BLaER1 (cell line): Measurements from ENCODE around the gene EFTUD2.
A peak's percentile ranks its signal among the peaks of the same experiment; 100 is the strongest.

ENCODE experiments used
- H3K27ac ChIP-seq: shearing (Covaris generic); formaldehyde crosslinking; 2 replicates; pipeline ENCODE4 v1.8.1; 2022
- H3K27me3 ChIP-seq: shearing (Covaris generic); formaldehyde crosslinking; 2 replicates; pipeline ENCODE4 v1.8.1; 2022
- H3K36me3 ChIP-seq: shearing (Covaris generic); formaldehyde crosslinking; 2 replicates; pipeline ENCODE4 v1.8.1; 2022
- H3K4me1 ChIP-seq: shearing (Covaris generic); formaldehyde crosslinking; 2 replicates; pipeline ENCODE4 v1.8.1; 2022
- H3K4me2 ChIP-seq: shearing (Covaris generic); formaldehyde crosslinking; 2 replicates; pipeline ENCODE4 v1.8.1; 2022
- H3K4me3 ChIP-seq: shearing (Covaris generic); formaldehyde crosslinking; 2 replicates; pipeline ENCODE4 v1.8.1; 2022
- H3K9ac ChIP-seq: shearing (Covaris generic); formaldehyde crosslinking; 2 replicates; pipeline ENCODE4 v1.8.1; 2022
- H3K9me3 ChIP-seq: shearing (Covaris generic); formaldehyde crosslinking; 2 replicates; pipeline ENCODE4 v1.8.1; 2022
- H4K20me1 ChIP-seq: shearing (Covaris generic); formaldehyde crosslinking; 2 replicates; pipeline ENCODE4 v1.8.1; 2022
- Cebpa-rat ChIP-seq: shearing (Covaris generic); IDR thresholded peaks from 2 replicates; pipeline ENCODE4 v1.8.1; 2022

The EFTUD2 gene

DNA sequence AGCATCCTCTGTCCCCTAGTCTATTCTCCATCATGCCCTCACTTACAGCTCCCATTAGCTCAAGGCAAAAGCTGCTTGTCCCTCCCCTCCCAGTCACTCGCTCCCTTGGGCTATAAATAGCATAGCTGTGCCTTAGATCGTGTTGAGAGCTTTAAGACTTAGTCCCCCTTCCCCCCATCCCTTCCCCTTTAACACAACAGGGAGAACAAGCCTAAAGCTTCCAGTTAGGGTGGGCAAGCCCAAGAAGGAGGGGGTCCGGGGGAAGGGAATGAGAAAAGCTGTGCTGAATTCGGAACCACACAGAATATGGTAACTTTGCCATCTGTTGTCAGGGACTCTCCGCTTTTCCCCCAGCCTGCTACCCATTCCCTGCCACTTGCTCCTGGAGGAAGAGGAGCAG, 56.5 kb downstream of the EFTUD2 start:
- Histone ChIP-seq H3K27me3 (no peaks in the 10 kb centered on the region), H3K9me3 (no peaks in the 10 kb centered on the region), H3K9ac (no peak overlapping the region; the same call in 1 of the 2 replicates), H3K4me1 (peaks cover 99% of the 10 kb centered on the region), H3K4me2 (peak overlapping the region; percentile 87), H3K4me3 (no peak overlapping the region), H3K36me3 (peaks cover 3% of the 10 kb centered on the region; the same call in 1 of the 2 replicates), H4K20me1 (no peaks in the 10 kb centered on the region), H3K27ac (peak overlapping the region; percentile 67)
- no peak for TF ChIP-seq Cebpa-rat

DNA sequence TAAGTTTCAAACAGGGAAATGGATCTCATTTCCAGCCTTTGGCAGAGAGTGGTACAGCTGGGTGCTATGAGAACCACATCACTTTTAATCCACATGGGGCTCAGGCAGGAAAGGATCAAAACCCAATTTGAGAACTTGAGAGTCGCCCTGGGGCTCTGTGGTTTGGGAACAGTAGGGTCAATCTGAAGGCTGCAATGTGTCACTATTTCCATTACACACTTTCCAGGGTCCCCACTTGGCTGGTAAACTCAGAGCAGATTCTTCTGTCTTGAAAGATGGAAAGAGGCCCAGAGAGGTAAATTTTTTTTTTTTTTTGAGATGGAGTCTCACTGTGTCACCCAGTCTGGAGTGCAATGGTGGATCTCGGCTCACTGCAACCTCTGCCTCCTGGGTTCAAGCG, 58.3 kb downstream of the EFTUD2 start:
- 0 out of 2 replicates have a peak overlapping the region, but pooled peaks have one; percentile 11 for H3K4me3 ChIP-seq
- no peaks in the 10 kb centered on the region for H3K36me3 ChIP-seq
- no peaks in the 10 kb centered on the region for H4K20me1 ChIP-seq
- H3K27ac ChIP-seq: peak overlapping the region; percentile 67
- H3K4me2 ChIP-seq: peak overlapping the region; percentile 87
- H3K9ac ChIP-seq: peak overlapping the region; percentile 27; the same call in 1 of the 2 replicates
- TF ChIP-seq Cebpa-rat: no peak
- no peaks in the 10 kb centered on the region for H3K9me3 ChIP-seq
- no peaks in the 10 kb centered on the region for H3K27me3 ChIP-seq
- H3K4me1 ChIP-seq: peaks cover 83% of the 10 kb centered on the region

DNA sequence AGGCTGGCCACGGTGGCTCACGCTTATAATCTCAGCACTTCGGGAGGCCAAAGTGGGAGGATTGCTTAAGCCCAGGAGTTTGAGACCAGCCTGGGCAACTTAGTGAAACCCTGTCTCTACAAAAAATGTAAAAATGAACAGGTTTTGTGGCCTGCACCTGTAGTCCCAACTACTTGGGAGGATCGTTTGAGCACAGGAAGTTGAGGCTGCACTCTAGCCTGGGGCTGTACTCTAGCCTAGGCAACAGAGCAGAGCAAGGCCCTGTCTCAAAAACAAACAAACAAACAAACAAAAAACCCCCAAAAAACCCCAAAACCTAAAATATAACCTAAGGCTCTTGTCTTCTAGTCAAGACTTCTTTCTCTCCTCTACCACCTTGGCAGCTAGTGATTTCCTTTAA, 59.0 kb downstream of the EFTUD2 start:
- H3K27me3 ChIP-seq: no peaks in the 10 kb centered on the region
- H3K4me3 ChIP-seq: no peak overlapping the region
- H3K27ac ChIP-seq: peak overlapping the region; percentile 67
- no peaks in the 10 kb centered on the region for H4K20me1 ChIP-seq
- H3K4me2 ChIP-seq: peak overlapping the region; percentile 87
- H3K4me1 ChIP-seq: peaks cover 76% of the 10 kb centered on the region
- peak overlapping the region; percentile 27; the same call in 1 of the 2 replicates for H3K9ac ChIP-seq
- no peaks in the 10 kb centered on the region for H3K9me3 ChIP-seq
- TF ChIP-seq Cebpa-rat: no peak
- H3K36me3 ChIP-seq: no peaks in the 10 kb centered on the region

DNA sequence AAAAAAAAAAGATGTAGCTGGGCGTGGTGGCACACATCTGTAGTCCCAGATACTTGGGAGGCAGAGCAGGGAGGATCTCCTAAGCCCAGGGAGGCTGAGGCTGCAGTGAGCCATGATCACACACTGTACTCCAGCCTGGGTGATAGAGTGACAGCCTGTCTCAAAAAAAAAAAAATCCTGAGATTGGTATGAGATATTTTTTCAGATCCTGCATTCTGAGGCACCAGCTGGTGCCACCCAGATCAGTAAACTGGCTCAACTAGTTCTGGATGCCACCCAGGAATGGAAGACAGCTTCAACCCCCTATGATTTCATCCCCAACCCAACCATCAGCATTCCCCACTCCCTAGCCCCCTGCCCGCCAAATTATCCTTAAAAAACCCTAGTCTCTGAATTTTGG, 62.0 kb downstream of the EFTUD2 start:
- Histone ChIP-seq H3K4me1 (peaks cover 45% of the 10 kb centered on the region), H3K27me3 (no peaks in the 10 kb centered on the region), H3K27ac (no peak overlapping the region), H3K36me3 (no peaks in the 10 kb centered on the region), H3K4me3 (no peak overlapping the region), H3K4me2 (no peak overlapping the region), H3K9ac (no peak overlapping the region), H3K9me3 (no peaks in the 10 kb centered on the region), H4K20me1 (no peaks in the 10 kb centered on the region)
- no peak for TF ChIP-seq Cebpa-rat

DNA sequence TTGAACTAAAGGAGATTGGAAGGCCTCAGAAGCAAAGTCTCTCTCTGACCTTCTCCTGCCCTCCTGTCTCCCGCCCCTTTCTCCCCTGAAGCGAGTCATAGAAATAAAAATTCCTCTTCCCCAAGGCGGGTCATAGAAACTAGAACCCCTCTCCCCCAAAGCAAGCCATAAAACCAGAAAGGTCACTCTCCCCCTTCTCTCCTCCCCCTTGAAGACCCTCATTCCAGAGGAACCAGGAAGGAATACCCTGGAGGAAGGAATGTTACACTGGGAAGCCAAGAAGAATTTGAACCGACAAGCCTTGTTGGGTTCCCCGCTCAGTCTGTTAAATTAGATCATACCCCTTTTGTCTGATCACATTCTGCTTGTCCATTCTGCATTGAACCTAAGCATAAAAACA, 66.4 kb downstream of the EFTUD2 start:
- TF ChIP-seq Cebpa-rat: no peak
- peaks cover 18% of the 10 kb centered on the region for H4K20me1 ChIP-seq
- H3K9me3 ChIP-seq: no peaks in the 10 kb centered on the region
- H3K27me3 ChIP-seq: peaks cover 40% of the 10 kb centered on the region
- H3K9ac ChIP-seq: no peak overlapping the region
- H3K4me2 ChIP-seq: no peak overlapping the region
- no peak overlapping the region for H3K27ac ChIP-seq
- no peaks in the 10 kb centered on the region for H3K36me3 ChIP-seq
- peaks cover 23% of the 10 kb centered on the region for H3K4me1 ChIP-seq
- H3K4me3 ChIP-seq: no peak overlapping the region

DNA sequence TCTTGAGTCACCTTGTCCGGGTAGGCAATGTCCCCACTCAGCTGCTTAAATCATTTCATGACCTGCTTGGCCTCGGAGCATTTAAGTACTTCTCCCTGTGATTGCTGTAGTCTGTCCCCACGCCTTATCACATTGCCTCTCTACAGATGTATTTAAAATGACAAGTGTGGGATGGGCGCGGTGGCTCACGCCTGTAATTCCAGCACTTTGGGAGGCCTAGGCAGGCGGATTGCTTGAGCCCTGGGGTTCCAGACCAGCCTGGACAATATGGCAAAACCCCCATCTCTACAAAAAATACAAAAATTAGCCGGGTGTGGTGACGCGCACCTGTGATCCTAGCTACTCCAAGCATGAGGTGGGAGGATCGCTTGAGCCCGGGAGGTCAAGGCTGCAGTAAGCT, 67.9 kb downstream of the EFTUD2 start:
- Histone ChIP-seq H4K20me1 (peaks cover 32% of the 10 kb centered on the region), H3K4me2 (peak overlapping the region; percentile 83; the same call in 1 of the 2 replicates), H3K4me1 (peaks cover 36% of the 10 kb centered on the region), H3K9me3 (no peaks in the 10 kb centered on the region), H3K27me3 (peaks cover 52% of the 10 kb centered on the region), H3K4me3 (no peak overlapping the region), H3K9ac (no peak overlapping the region), H3K36me3 (no peaks in the 10 kb centered on the region), H3K27ac (no peak overlapping the region)
- no peak for TF ChIP-seq Cebpa-rat

DNA sequence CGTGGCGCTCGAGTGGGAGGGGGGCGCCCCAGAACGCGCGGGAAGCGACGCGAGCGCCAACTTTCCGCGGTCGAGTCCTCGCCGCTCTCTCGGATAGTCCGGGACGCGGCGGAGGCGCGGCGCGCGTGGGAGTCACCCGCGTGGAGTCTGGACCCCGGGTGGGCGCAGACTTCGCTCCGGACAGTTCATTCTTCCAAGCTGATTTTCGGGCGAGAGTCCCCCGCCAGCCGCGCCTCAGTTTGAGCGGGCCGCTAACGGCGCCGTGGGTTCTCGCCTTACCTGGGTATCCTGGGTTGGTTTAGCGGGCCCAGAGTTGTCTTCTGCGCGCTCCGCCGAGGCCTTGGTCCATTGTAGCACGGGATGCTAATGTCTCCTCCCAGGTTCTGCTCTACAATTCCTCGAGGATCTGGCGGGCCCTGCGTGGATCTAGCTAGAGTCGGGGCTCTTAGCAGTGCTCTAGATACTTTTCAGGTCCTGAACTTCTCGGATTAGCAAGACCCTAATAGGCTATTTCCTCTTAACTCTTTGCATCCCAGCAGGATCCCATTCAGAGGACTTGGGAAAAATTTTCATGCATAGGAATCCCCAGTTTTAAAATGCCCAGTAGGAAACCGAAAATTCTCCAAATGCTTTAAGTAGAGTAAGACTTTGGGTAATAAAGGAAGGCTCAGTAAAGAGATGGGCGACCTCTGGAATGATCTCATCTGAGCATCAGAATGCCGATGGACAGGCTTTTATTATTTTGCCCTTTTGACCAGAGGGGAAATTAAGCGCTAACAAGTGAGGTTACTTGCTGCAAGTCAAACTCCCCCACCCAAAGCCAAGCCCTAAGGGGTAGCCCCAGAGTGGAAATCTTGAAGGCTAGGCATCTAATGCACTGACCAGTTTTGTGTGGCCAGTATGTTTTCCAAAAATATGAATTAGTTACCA, 68.6 kb downstream of the EFTUD2 start:
- no peak for TF ChIP-seq Cebpa-rat
- Histone ChIP-seq H3K27ac (peak overlapping the region; percentile 93), H3K4me1 (peaks cover 43% of the 10 kb centered on the region), H3K9me3 (no peaks in the 10 kb centered on the region), H3K4me2 (peak overlapping the region; percentile 83), H4K20me1 (peaks cover 32% of the 10 kb centered on the region), H3K9ac (peak overlapping the region; percentile 90), H3K4me3 (peak overlapping the region; percentile 84), H3K36me3 (no peaks in the 10 kb centered on the region), H3K27me3 (peaks cover 52% of the 10 kb centered on the region)

DNA sequence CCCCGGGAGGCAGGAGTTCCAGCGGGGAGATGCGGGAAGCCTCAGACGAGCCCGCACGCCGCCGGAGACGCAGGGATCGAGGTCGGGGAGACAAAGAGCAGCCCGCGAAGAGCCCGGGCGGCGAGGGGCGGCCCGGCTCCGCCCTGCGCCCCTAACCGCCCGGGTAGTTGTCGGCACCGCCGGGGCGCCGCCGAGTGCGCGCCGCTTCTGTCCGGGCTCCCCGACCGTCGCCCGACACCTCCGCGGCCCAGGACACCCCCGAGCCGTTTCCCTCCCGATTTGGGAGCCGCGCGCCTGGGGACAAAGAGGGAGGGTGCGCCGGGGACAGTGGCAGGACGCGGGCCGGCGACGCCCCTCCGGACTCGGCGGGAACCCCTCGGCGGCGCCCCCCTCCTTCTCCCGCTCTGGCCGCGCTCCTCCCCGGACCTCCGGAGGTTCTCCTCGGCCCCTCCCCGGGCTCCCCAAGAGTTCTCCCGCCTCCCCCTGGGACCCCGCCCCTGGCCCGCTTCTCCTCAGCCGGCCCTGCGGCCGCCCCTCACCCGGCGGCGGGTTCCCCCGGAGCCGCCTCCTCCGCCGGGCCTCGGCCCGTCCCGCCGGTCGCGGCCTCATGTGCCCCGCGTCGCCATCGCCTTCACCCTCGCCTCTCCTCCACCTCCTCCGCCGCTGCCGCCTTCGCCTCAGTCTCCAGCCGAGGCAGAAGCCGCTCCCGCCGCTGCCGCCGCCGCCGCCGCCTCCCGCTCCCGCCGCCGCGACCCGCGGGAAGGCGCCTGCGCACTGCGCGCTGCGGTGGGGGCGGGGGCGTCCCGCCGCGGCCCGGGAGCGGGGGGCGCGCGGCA, 69.5 kb downstream of the EFTUD2 start, which contains the start of gene GJC1:
Gene GJC1, minus strand, starts transcription at position 765 of the 836 bp plus-strand sequence. CDS start 24,470 bp downstream, outside the sequence.
- Histone ChIP-seq H3K4me2 (peak within 1 kb of the TSS; percentile 83), H3K36me3 (no peaks in the 10 kb centered on the region), H3K27ac (peak within 1 kb of the TSS; percentile 93), H3K4me1 (peaks cover 51% of the 10 kb centered on the region), H3K9ac (peak within 1 kb of the TSS; percentile 90), H4K20me1 (peaks cover 32% of the 10 kb centered on the region), H3K27me3 (peaks cover 52% of the 10 kb centered on the region), H3K4me3 (peak within 1 kb of the TSS; percentile 84), H3K9me3 (no peaks in the 10 kb centered on the region)
- no peak for TF ChIP-seq Cebpa-rat

DNA sequence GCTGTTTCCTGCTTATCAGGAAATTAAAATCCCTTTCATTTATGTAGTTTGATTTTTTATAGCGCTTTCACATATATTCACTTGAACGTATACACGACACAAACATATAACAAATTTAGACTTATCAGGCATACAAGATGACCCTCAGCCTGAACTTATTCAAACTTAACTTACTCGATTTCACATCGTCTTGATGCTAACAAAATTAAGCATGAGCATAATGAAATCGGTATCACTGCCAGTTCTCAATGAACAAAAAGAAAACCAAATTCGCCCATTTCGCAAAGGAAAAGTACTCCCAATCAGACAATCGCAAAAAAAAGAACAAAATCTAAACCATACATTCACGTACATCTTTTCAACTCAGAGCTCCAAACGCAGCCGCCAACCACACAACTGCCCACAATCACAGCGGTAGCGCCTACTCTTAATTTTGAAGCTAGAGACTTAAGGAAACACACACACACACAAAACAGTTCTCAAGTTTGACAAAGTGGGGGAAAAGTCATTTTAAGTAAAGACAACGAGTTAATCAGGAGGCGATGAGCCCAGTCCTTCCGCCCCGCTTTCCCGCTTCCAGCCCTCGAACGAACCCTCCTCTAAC, 70.2 kb downstream of the EFTUD2 start:
- H3K27me3 ChIP-seq: peaks cover 52% of the 10 kb centered on the region
- peaks cover 37% of the 10 kb centered on the region for H4K20me1 ChIP-seq
- H3K4me3 ChIP-seq: peak overlapping the region; percentile 84
- peaks cover 7% of the 10 kb centered on the region; the same call in 1 of the 2 replicates for H3K36me3 ChIP-seq
- peak overlapping the region; percentile 93 for H3K27ac ChIP-seq
- H3K4me2 ChIP-seq: peak overlapping the region; percentile 83
- peak overlapping the region; percentile 90 for H3K9ac ChIP-seq
- H3K9me3 ChIP-seq: no peaks in the 10 kb centered on the region
- H3K4me1 ChIP-seq: peaks cover 51% of the 10 kb centered on the region
- TF ChIP-seq Cebpa-rat: no peak
